Activated CD4-positive, alpha-beta T cell treated with anti-CD3 and anti-CD28 coated beads, Interleukin-10, Interleukin-2, amounts not matched to agents 100 ng/mL and 50 ng/mL, durations not matched to agents 16 hours and 8 hours (primary cell): ENCODE data around the gene MRPL52.
"Not testable (repeated sequence)": the region's sequence is repeated elsewhere in the genome, so short reads cannot be mapped to it uniquely, and the experiment has no call there.

Experiments
- DNase-seq: peaks from one replicate; pipeline ENCODE4 v3.0.0-alpha.2; 2020

MRPL52 gene

GRCh38 chr14:22812744-22813143 lies 16.9 kb upstream of the MRPL52 start:
- no peak for DNase-seq

- no peak for DNase-seq
These were observed 16.5 kb upstream of the MRPL52 start for GRCh38 chr14:22813145-22813544.

- no peak for DNase-seq
These were observed 15.3 kb upstream of the MRPL52 start for GRCh38 chr14:22814373-22814772.

GRCh38 chr14:22814941-22815713 lies 14.6 kb upstream of the MRPL52 start, which contains the start of gene SLC7A7:
TSS of gene SLC7A7 (minus strand) at chr14:22815435. CDS start at chr14:22813398, 2,037 bp downstream.
- no peak for DNase-seq

GRCh38 chr14:22819151-22819988 lies 10.3 kb upstream of the MRPL52 start:
- DNase-seq = peak; percentile 23

GRCh38 chr14:22820731-22821130 lies 9.0 kb upstream of the MRPL52 start:
- no peak for DNase-seq

- DNase-seq = no peak
These were observed 8.3 kb upstream of the MRPL52 start for GRCh38 chr14:22821193-22822015.

- no peak for DNase-seq
These were observed 7.6 kb upstream of the MRPL52 start for GRCh38 chr14:22822016-22822570.

- peak; percentile 74 for DNase-seq
These were observed 7.1 kb upstream of the MRPL52 start for GRCh38 chr14:22822571-22823098.

GRCh38 chr14:22824711-22825359 lies 4.9 kb upstream of the MRPL52 start:
- no peak for DNase-seq

- DNase-seq = not testable (repeated sequence)
These were observed 519 bp upstream of the MRPL52 start for GRCh38 chr14:22829076-22829660.

GRCh38 chr14:22830443-22831010 lies 840 bp downstream of the MRPL52 start:
- no peak for DNase-seq

GRCh38 chr14:22835505-22835904 lies 5.8 kb downstream of the MRPL52 start:
- no peak for DNase-seq

GRCh38 chr14:22836301-22837113 lies 6.8 kb downstream of the MRPL52 start, which contains the start of gene MMP14:
TSS of gene MMP14 (plus strand) at chr14:22836585. CDS start at chr14:22836818, 233 bp downstream.
- DNase-seq = no peak

GRCh38 chr14:22837114-22837749 lies 7.5 kb downstream of the MRPL52 start:
- DNase-seq = no peak

- DNase-seq = no peak
These were observed 8.3 kb downstream of the MRPL52 start for GRCh38 chr14:22837750-22838538.

GRCh38 chr14:22838631-22839041 lies 8.9 kb downstream of the MRPL52 start:
- no peak for DNase-seq

GRCh38 chr14:22839159-22839779 lies 9.6 kb downstream of the MRPL52 start:
- no peak for DNase-seq
